GM21515 (cell line): ENCODE measurements around the gene RING1.

ENCODE experiments used
- ATAC-seq: cut with Tn5 transposase; IDR thresholded peaks from one replicate; pipeline ENCODE4 v1.9.1; 2021; ENCODE audit not compliant: unreplicated experiment

The RING1 gene

DNA sequence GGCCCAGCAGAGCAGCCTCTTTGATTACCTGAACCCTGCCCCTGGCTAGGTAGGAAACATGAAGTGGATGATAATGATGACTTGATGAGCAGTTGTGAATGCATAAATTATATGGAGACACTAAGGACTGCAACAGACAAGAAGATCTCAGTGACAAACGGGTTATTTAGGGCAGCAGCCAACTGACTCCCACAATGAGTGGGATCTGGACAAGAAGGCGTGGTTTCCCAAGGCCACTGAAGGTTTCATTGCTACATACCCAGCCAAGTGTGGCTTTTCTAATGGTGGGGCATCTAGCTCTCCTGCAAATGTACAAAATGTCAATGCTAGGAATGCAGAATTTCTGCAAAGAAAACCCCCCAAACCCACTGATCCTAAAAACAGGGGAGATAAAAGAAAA lies 29.4 kb downstream of the RING1 start:
- no peak for ATAC-seq

DNA sequence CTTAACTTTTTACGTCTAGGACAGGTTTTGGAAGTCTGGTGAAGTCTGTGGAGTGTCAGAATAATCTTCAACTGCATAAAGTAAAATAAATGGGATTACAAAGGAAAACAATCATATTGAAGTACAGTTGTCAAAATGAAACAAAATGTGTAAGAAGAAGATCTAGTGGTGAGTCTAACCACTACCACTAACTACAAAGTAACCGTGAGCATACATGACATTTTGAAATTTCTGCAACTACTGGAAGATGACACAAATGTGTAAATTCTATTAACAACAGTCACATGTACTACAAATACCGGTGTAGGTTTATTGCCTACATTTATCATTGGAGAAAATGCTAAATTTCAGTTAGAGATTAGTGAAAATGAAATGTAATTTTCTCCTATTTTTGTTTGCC lies 33.7 kb downstream of the RING1 start:
- ATAC-seq: no peak

DNA sequence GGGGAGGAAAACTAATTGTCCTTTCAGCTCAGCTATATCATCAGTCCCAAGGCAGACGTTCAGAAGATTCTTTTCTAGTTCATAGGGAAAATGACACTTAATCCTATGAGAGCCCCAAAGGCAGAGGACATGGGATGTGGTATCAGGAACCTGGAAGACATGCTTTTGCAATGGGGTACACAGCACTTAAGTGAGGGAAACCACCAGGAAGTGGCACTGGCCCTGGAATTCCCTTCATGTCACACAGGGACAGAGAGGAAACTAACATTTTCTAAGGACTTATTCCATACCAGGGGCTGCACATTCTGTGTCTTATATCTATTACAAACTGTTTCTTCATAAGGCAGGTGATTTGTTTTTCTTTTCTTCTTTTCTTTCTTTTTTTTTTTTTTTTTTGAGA lies 35.2 kb downstream of the RING1 start:
- ATAC-seq: no peak

DNA sequence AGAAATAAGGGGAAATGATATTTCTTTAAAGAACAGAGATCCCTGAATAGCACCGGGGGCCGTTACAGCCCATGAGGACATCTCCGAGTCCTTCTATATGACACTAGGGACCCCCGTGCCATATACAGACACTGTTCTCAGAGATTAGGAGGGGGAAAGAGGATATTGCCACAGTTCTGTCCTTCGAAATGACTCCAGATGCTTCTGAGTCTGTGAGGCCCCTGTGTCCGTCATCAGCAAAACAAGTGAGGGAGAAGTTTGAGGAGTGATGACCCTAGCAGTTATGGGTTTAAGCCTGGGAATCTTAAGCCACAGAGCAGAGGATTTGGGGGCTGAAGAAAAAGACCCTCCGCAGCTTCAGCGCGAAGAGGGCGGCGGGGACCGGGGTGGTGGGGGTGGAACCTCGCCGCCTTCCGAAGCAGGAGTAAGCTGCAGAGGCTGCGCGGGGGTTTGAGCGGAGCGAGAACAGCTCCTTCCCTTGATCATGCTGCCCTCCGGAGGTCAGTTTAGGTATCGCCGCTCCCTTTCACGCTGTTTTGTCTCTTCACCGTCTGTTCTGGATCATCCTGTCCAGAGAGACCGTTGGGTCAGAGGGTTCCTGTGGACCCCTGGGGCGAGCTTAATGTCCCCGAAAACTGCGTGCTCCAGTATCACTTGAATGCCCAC lies 39.8 kb downstream of the RING1 start:
- peak; percentile 33 for ATAC-seq

DNA sequence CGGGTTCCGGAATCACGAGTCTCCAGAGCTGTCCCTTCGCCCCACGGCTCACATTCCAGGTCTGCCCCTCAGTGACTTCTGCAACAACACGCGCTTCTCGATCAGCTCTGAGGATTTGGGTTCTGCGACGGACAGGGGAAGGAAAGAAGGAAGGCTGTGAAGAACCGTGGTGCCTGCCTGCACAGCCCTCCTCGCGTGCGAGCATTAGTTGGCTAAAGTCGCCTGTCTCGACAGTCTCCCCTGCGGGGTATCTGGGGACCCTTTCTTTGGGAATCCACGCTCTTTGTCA lies 40.3 kb downstream of the RING1 start:
- ATAC-seq: peak; percentile 9

DNA sequence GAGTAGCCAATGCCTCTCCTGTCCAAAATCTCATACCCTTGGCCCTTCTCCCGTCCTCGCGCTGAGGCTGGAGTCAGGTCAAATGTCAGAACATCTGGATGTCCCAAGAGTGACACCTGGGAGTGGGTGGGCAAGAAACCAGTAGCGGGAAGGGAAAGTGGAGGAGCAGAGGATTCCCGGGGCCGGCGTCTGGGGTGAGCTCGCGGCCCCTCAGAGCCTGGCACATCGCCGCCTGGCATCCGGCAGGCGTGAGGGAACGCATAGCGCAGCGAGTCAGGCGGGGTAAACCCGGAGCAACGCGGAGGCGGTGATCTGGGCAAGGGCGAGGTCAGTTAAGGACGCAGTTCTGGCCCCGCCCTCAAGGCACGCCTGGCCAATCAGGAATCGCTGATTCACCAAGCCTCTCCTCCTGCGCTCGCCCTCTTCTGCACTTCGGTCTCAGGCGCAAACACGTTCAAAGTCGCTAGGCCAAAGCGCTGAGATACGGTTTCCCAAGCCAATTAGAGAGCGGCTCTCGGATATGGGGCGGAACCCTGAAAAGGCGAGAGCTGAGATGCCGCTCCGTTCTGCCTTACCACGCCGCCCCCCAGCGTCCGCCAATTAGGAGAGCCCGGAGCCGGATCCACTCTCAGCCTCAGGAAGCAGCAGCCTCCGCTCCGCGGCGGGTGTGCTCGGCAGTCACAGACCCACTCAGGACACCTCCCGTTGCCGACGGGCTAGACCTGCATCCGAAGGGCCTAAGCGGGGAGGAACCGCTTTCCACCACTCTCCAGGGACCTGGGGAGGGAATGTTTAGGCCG lies 40.8 kb downstream of the RING1 start:
- ATAC-seq: peak; percentile 80

DNA sequence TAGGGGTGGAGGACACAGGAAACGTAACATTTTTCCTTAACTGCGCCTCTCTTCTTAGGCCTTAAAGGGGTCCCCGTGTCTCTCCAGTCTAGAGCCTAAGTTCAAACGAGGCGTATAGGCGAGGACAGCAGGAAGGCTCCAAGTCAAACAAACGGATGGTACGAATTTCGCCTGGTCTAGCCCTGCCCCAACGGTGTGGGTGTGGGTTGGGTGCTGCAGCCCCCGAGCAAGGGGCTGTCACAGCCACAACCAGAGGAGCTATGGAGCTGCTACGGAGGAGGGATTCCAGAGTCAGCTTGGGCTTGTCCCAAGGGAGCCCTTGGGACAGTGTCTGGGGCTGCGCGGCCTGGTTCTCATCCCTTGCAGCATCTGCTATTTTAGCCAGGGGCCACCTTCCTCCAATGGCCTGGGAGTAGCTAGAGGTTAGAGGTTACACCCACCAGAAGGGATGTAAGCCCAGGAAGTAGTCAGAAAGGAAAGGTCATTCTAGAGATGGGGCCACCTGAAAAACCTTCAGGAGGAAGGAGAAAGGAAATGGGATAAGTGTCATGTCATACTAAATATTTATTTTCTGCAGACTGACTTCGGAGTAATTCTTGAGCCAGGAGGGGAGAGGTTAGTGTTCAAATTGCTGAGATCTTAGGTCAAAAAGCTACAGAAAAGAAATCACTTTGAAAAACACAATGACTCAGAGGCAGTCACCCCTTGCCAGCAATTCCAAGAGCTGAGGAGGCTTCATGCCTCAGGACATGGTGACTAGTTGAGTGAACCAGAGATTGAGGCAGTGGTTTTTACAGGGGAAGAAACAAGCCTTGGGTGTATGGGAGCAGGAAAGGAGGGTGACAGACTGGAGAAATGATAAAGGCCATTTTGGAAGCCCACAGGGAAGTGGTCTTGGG lies 41.7 kb downstream of the RING1 start:
- ATAC-seq: peak; percentile 0

DNA sequence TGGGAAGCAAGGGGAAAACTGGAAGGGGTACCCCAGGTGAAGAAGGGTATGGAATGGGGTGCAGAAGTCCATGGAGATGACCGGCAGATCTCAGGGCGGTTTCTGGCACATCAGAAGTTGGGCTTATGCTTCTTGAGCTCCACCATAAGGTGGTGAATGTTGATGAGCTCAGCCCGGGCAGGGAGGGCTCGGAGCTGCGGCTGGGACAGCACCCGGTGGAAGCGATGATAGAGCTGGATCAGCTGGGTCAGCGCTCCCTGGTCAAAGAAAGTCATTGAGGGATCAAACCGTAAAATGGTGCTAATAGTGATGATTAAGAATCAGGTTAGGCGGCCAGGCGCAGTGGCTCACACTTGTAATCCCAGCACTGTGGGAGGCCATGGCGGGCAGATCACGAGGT lies 42.4 kb downstream of the RING1 start:
- ATAC-seq: no peak

DNA sequence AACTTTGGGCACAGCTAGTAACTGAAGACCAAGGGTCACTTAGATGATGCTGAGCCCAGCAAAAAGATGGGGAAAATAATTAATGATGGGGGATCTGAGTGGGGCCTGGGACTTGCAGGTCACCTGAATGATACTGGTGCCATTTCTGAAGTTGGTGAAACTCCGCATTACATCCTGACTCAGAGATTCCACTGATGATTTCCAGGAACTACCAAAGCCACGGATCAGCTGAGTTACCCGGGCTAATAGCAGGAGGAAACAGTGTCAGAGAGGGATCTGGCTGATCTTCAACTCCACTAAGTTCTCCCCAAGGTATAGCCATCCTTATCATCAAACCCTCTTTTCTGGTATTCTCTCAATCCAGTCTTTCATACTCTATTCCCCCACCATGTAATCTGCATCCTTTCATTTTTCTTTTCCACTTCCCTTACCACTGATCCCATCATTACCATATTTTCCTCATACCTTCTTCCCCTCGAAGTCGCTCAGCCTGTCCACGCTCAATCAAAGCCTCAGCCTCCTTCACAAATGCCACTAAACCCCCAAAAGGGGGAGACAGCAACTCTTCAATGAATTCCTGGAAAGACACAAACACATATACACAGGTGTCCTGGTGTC lies 43.2 kb downstream of the RING1 start:
- ATAC-seq: no peak

DNA sequence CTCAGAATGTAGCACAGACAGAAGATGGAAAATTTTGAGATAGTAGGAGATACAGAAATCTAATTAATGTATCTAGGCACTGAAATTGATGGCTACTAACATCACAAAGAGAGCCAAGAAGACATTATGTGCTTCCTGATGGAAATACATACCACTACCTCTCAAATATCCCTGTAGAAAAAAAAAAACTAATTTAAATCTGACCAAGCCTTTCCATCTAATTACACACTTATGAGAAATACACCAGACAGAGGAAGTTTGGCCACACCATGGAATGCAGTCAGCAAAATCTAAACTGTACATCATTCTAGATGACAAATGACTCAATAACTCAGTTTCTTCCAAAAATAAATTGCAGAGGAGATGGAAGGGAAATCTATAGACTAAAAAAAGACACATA lies 44.5 kb downstream of the RING1 start:
- ATAC-seq: no peak

DNA sequence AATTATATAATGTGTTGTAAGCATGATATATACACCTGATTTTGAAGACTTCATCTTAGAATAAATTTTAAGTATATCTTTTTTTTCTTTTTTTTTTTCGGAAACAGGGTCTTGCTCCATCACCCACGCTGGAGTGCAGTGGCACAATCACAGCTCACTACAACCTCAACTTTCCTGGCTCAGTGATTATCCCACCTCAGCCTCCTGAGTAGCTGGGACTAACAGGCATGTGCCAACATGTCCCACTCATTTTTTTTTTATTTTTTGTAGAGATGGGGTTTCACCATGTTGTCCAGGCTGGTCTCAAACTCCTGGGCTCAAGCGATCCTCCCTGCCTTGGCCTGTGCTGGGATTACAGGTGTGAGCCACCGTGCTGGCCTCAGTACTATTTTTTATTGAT lies 46.3 kb downstream of the RING1 start:
- no peak for ATAC-seq

DNA sequence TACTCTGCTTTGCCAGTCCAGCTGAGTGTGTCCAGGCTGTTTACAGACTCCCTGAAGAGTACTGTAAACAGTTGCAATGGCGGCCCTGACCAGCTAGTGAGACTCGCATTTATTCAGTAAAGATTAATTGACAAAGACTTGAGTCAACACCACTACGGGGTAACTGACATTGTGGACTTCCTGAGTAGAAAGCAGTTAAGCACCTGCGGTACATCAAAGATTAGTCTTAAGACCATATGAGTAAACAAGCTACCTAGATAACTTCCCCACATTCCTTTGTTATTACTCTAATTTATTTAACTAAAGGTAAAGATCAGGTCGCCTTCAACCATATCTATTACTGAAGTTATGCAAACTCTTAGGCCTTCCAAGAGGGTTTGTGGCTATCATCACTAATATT lies 50.7 kb downstream of the RING1 start:
- no peak for ATAC-seq
